Keratinocyte (primary cell): Measurements from ENCODE around the gene UNC5A. TPM values are rescaled to one million over a fixed set of nuclear protein-coding genes. Genes with fewer than 3 reads are reported as not detected.

ENCODE experiments used
- DNase-seq: peaks from one replicate; pipeline ENCODE4 v3.0.0-alpha.2; 2011; ENCODE audit warnings: low read depth, missing footprints, low spot score
- FAIRE-seq: peaks from 2 replicates; lab custom pipeline; 2011; peaks lifted over from hg19 to GRCh38; lab: Jason Lieb, UNC
- H2AFZ ChIP-seq: 2 replicates; pipeline ENCODE4 v1.6.0; 2012; ENCODE audit warnings: low read length, control low read depth, inconsistent platforms; ENCODE audit not compliant: control insufficient read depth
- H3K27ac ChIP-seq: 2 replicates; pipeline ENCODE4 v1.5.1; 2011; ENCODE audit warnings: low read length; ENCODE audit not compliant: control insufficient read depth, insufficient read depth
- H3K27me3 ChIP-seq: 3 replicates; pipeline ENCODE4 v1.6.0; 2011; ENCODE audit warnings: low read length; ENCODE audit not compliant: control insufficient read depth, insufficient read depth; ENCODE audit errors: extremely low read depth
- H3K36me3 ChIP-seq, 2 experiments: 2 replicates in 1 of 2; 3 replicates in 1 of 2; pipeline ENCODE4 v1.5.1; 2011; ENCODE audit warnings: low read length in 2 of 2, mild to moderate bottlenecking in 1 of 2; ENCODE audit not compliant: control insufficient read depth in 2 of 2, insufficient read depth in 2 of 2; ENCODE audit errors: extremely low read depth in 1 of 2
- H3K4me1 ChIP-seq: 3 replicates; pipeline ENCODE4 v1.5.1; 2011; ENCODE audit warnings: low read length; ENCODE audit not compliant: control insufficient read depth, insufficient read depth; ENCODE audit errors: extremely low read depth
- H3K4me2 ChIP-seq: 3 replicates; pipeline ENCODE4 v1.6.0; 2011; ENCODE audit warnings: low read depth, low read length; ENCODE audit not compliant: control insufficient read depth, insufficient read depth; ENCODE audit errors: extremely low read depth
- H3K4me3 ChIP-seq, 3 experiments: fragments of 200-600 bp in 1 of 3; sonication (generic) in 1 of 3; 2 replicates in 2 of 3; 3 replicates in 1 of 3; pipeline ENCODE4 v1.5.1; 2011 to 2016; ENCODE audit warnings: low read length in 3 of 3, mild to moderate bottlenecking in 3 of 3, control low read depth in 2 of 3, inconsistent platforms in 1 of 3, low read depth in 1 of 3, mixed read lengths in 1 of 3, mixed run types in 1 of 3, moderate library complexity in 1 of 3; ENCODE audit not compliant: control insufficient read depth in 2 of 3, insufficient read depth in 2 of 3; ENCODE audit errors: extremely low read depth in 1 of 3
- H3K79me2 ChIP-seq: 2 replicates; pipeline ENCODE4 v1.6.0; 2012; ENCODE audit warnings: low read length; ENCODE audit not compliant: control insufficient read depth, insufficient read depth
- H3K9ac ChIP-seq: 3 replicates; pipeline ENCODE4 v1.6.0; 2011; ENCODE audit warnings: low read length; ENCODE audit not compliant: control insufficient read depth, insufficient read depth; ENCODE audit errors: extremely low read depth
- H3K9me1 ChIP-seq: 3 replicates; pipeline ENCODE4 v1.6.0; 2011; ENCODE audit warnings: low read length; ENCODE audit not compliant: control insufficient read depth, insufficient read depth; ENCODE audit errors: extremely low read depth
- H3K9me3 ChIP-seq: 2 replicates; pipeline ENCODE4 v1.5.1; 2012; ENCODE audit warnings: low read depth, low read length; ENCODE audit not compliant: control insufficient read depth
- H4K20me1 ChIP-seq: 3 replicates; pipeline ENCODE4 v1.6.0; 2011; ENCODE audit warnings: low read length; ENCODE audit not compliant: control insufficient read depth, insufficient read depth; ENCODE audit errors: extremely low read depth
- EZH2 ChIP-seq: IDR thresholded peaks from one replicate; pipeline ENCODE4 v1.6.1; 2012; ENCODE audit warnings: inconsistent platforms, mild to moderate bottlenecking, low read length, moderate library complexity
- dilution Hi-C: fragments of 300-500 bp; cut with MboI; formaldehyde crosslinking; loops from one replicate; pipeline ENCODE4 v1.7.0; 2020; ENCODE audit warnings: low sequenced_read_pairs; ENCODE audit not compliant: extremely low pct_ligation_motif_present
- polyA plus RNA-seq, 5 experiments: library from polyadenylated mRNA; depleted of rRNA in 3 of 5; stranded (reverse) in 3 of 5; stranded (forward) in 1 of 5; unstranded in 1 of 5; fragments of >200 nt; gene quantifications; 1 replicate in 1 of 5; 2 replicates in 3 of 5; 3 replicates in 1 of 5; pipeline versions ENCODE4 v1.2.1 to v1.2.3, GENCODE V29; 2011 to 2012; ENCODE audit warnings: missing spikeins in 2 of 5, low read depth in 1 of 5, low replicate concordance in 1 of 5
- TF ChIP-seq, protein P1 (sequence below), 3 experiments: IDR thresholded peaks in 1 of 3; conservative IDR thresholded peaks in 1 of 3; optimal IDR thresholded peaks in 1 of 3; 2 replicates in 2 of 3; 3 replicates in 1 of 3; pipeline versions ENCODE3 to v1.5.1; 2011; ENCODE audit warnings: low read length in 3 of 3, mild to moderate bottlenecking in 3 of 3, moderate library complexity in 2 of 3, control low read depth in 1 of 3, inconsistent platforms in 1 of 3; ENCODE audit not compliant: insufficient read depth in 2 of 3; ENCODE audit errors: extremely low read depth in 1 of 3

UNC5A gene
- polyA plus RNA-seq, 1 donor (not counting 4 experiments of a cell fraction or from before 2014, with no cell fraction given), result not detected

DNA sequence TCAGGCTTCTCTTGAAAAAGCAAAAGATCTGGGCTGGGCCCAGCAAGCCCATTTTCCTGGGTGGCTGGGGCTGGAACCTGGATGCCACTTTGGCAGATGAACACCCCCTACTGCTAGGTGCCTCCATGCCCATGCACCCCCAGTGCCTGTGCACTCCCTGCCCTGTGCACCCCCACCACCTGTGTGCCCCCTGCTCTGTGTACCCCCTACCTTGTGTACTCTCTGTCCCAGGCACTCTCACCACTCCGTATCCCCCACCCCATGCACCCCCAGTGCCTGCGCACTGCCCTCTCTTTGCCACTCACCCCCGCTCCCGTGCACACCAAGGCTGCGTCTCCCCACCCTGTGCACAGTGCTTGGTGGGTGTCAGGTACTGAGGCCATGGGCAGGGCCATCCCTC lies 14.2 kb downstream of the UNC5A start:
- Histone ChIP-seq H3K79me2 (no peaks in the 10 kb centered on the region), H3K9ac (no peak overlapping the region), H3K4me3 (no peak overlapping the region), H4K20me1 (no peaks in the 10 kb centered on the region), H3K9me3 (no peaks in the 10 kb centered on the region), H3K4me2 (no peak overlapping the region), H3K36me3 (no peaks in the 10 kb centered on the region), H3K9me1 (peaks cover 2% of the 10 kb centered on the region), H3K4me1 (peaks cover 20% of the 10 kb centered on the region), H2AFZ (no peak overlapping the region), H3K27ac (no peak overlapping the region), H3K27me3 (peaks cover 3% of the 10 kb centered on the region)
- no peak for TF ChIP-seq EZH2
- TF ChIP-seq, protein P1, sequence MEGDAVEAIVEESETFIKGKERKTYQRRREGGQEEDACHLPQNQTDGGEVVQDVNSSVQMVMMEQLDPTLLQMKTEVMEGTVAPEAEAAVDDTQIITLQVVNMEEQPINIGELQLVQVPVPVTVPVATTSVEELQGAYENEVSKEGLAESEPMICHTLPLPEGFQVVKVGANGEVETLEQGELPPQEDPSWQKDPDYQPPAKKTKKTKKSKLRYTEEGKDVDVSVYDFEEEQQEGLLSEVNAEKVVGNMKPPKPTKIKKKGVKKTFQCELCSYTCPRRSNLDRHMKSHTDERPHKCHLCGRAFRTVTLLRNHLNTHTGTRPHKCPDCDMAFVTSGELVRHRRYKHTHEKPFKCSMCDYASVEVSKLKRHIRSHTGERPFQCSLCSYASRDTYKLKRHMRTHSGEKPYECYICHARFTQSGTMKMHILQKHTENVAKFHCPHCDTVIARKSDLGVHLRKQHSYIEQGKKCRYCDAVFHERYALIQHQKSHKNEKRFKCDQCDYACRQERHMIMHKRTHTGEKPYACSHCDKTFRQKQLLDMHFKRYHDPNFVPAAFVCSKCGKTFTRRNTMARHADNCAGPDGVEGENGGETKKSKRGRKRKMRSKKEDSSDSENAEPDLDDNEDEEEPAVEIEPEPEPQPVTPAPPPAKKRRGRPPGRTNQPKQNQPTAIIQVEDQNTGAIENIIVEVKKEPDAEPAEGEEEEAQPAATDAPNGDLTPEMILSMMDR (optimal IDR thresholded peaks at IDR 0.05 in 1 of 3, IDR thresholded peaks at IDR 0.05 in 1 of 3, conservative IDR thresholded peaks at IDR 0.05 in 1 of 3; ENCODE audit: extremely low read depth in 1 of 3, insufficient read depth in 2 of 3, low read length in 3 of 3), result no peak
- FAIRE-seq (no peak), DNase-seq (no peak)
- dilution Hi-C loops, result no loop called here

DNA sequence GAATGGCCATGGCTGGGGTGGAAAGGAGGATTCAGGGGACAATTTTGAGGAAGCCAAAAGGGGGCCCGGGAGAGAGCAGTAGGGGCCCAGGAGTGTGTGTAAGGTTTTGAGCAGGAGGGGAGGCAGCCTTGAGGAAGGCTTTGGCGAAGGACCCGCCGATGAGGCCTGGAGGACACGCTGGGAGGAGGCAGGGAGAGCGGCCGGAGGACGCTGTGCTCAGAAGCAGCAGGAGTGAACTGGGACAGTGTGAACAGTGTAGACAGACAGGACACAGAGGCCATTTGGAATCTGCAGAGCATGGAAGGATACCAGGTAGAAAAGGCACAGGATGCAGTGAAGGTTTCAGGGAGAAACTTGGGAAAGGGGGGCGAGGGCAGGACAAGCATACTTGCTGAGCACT lies 14.9 kb downstream of the UNC5A start:
- peaks cover 2% of the 10 kb centered on the region for H3K9me1 ChIP-seq
- H3K9me3 ChIP-seq, result no peaks in the 10 kb centered on the region
- dilution Hi-C loops, result no loop called here
- H3K4me1 ChIP-seq, result peaks cover 20% of the 10 kb centered on the region
- H3K9ac ChIP-seq, result no peak overlapping the region
- DNase-seq, result no peak
- H3K4me2 ChIP-seq, result no peak overlapping the region
- no peak overlapping the region for H2AFZ ChIP-seq
- H3K4me3 ChIP-seq, result no peak overlapping the region
- no peaks in the 10 kb centered on the region for H3K36me3 ChIP-seq
- peaks cover 3% of the 10 kb centered on the region for H3K27me3 ChIP-seq
- no peaks in the 10 kb centered on the region for H4K20me1 ChIP-seq
- TF ChIP-seq, protein P1 (optimal IDR thresholded peaks at IDR 0.05 in 1 of 3, IDR thresholded peaks at IDR 0.05 in 1 of 3, conservative IDR thresholded peaks at IDR 0.05 in 1 of 3; ENCODE audit: extremely low read depth in 1 of 3, insufficient read depth in 2 of 3, low read length in 3 of 3), result no peak
- no peak for TF ChIP-seq EZH2
- no peak overlapping the region for H3K27ac ChIP-seq
- no peak for FAIRE-seq
- H3K79me2 ChIP-seq, result no peaks in the 10 kb centered on the region
